GM11168 (cell line): ENCODE measurements around the gene BCAT1.
"Not testable (repeated sequence)": the region's sequence is repeated elsewhere in the genome, so short reads cannot be mapped to it uniquely, and the experiment has no call there.

Experiments
- in situ Hi-C: fragments of 300-500 bp; cut with MboI; formaldehyde crosslinking; loops from one replicate; pipeline ENCODE4 v1.12.0; 2022; ENCODE audit warnings: low sequenced_read_pairs; ENCODE audit not compliant: unreplicated experiment

Gene BCAT1

DNA sequence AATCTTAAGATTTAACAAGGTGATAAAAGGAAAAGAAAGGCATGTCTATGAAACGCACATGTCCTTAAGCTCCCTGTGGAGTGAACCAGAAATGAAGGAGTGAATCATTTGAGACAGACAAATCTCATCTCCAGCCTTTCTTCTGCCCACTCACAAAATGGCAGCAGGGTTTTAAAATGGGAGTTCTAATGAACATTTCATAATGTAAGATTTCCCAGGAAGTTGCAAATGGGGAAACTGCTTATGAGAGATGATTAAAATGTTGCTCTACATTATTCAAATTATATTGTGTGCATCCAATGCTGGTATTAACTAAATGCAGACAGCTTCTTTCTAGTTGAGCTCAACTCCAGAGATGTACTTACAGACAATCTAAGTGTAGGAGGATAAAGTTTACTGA, 76.7 kb downstream of the BCAT1 start:
- in situ Hi-C loops: no loop called here

DNA sequence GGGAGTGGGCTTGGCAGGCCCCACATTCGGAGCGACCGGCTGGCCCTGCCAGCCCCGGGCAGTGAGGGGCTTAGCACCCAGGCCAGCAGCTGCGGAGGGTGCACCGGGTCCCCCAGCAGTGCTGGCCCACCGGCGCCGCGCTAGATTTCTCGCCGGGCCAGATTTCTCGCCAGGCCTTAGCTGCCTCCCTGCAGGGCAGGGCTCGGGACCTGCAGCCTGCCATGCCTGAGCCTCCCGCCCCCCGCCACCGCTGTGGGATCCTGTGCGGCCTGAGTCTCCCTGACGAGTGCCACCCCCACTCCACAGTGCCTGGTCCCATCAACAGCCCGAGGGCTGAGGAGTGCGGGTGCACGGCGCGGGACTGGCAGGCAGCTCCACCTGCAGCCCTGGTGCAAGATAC, 82.8 kb downstream of the BCAT1 start:
- in situ Hi-C loops: not testable (repeated sequence)

DNA sequence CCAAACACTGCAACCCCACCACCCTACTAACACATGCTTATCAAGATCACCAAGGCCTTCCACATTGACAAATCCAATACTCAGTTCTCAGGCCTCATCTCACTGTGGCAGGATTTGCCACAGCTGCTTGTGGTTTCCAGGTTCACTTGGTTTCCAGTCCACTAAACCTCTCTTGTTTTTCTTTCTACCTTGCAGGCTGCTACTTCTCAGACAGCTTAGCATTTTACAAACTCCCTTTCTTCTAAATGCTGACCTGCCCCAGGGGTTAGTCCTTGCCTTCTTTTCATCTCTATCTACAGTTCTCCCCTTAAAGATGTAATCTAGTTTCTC, 84.1 kb downstream of the BCAT1 start:
- in situ Hi-C loops: no loop called here

DNA sequence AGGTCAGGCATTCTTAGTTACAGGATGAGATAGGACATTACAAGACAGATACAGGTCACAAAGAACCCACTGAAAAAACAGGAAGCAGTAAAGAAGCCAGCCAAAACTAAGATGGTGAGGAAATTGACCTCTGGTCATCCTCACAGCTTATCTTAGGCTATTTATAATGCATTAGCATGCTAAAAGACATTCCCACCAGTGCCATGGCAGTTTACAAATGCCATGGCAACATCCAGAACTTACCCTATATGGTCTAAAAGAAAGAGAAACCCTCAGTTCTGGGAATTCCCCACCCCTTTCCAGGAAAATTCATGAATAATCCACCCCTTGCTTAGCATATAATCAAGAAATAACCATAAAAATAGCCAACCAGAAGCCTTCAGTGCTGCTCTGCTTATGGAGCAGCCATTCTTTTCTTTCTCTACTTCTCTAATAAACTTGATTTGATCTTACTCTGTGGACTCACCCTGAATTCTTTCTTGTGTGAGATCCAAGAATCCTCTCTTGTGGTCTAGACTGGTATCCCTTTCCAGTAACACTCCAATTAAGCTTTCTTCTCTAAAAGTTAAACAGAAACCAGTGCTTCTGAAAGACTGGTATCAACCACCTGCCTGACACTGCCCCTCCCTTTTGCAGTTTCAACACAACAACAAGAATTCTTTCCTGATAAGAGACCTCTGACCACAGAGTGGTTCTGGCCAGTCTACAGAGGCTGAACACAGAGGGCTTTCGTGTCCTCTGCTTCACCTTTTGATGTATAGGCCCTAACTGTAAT, 86.9 kb downstream of the BCAT1 start:
- in situ Hi-C loops: no loop called here

DNA sequence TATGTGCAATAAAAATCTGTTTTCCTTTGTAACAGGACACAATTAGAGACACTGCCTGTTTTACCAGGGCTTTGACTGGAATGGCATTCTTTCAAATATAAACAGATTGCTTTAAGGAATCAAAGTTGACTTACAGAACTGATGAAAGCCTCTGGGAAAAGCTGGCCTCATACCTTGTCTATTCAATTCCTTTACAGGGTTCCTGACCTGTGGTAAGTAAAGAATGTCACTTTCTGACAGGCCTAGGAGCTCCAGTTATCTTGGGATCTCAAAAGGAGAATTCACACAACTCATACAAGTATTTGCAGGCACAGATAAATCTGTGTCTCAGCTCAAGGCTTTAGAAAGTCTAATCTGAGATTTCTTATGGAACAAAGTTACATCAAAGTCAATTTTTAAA, 88.4 kb downstream of the BCAT1 start:
- in situ Hi-C loops: no loop called here

DNA sequence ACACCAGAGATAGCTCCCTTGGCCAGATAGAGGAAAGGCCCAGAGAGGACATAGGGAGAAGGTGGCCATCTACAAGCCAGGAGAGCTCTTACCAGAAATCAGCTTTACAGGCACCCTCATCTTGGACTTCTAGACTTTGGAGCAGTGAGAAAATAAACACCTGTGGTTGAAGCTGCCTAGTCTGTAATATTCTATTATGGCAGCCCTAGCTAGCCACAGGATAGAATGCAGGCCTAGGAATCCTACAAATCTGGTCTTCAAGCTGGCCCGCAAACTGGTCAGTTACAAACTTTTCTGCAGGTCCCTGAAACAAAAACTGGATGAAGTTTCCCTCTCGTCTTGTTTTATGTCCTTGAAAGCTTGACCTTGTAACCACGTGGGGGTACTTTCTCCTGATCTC, 92.4 kb downstream of the BCAT1 start:
- in situ Hi-C loops: loop anchor here (10.0 kb wide), 1 partner anchor 98 kb away; no protein-coding TSS in a partner anchor

DNA sequence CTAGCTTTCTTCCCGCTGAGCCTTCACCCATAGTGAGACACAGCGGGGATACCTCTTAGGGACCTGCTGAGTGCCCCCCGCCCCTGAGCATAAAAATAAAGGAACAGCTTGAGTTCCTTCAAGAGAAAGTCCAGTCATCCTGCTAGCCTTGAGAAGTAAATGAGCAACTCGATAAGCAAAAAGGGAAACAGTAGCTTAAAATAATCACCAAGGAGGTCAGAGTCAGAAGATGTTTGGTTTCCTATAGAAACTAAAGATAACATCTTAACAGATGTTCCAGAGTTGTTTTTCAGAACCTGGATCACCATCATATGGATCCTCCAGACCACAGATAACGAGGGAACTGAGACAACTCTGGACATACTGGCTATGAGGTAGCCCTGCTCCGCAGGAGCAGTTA, 94.0 kb downstream of the BCAT1 start:
- in situ Hi-C loops: loop anchor here (10.0 kb wide), 1 partner anchor 100 kb away; no protein-coding TSS in a partner anchor

DNA sequence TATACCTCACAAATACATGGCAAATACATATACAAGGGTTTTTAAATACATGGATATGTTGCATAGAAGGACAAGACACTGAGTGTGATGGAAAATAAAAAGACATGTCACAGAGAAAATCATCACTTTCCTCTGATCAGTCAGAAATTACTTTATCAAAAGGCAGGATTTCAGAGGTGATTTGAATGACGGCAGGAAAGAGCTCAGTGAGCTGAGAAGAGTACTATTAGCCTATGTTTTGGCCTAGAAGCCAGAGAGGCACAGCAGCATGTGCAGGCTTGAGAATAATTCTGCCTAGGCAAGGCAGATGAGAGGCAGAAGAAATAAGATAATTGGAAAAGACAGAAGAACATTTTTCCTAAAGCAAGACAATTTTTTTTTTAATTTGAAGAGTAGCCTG, 94.9 kb downstream of the BCAT1 start:
- in situ Hi-C loops: loop anchor here (10.0 kb wide), 1 partner anchor 101 kb away; no protein-coding TSS in a partner anchor

DNA sequence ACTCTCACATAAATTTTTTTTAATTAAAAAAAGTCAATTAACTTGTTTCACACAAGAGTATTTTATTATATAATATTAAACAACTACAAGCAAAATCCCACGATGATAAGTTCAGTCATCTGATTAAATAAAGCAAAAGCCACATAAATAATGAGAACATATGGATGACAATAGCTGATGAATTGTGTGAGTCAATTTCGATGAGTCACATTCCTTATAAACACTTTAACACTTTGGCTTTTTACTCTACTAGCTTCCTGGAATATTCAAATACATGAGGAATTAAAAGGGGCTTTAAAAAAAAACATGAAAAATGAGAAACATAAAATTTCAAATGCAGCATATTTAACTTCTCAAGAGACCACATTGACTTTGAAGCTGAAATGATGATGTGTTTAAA, 95.3 kb downstream of the BCAT1 start:
- in situ Hi-C loops: loop anchor here (10.0 kb wide), 1 partner anchor 101 kb away; no protein-coding TSS in a partner anchor

DNA sequence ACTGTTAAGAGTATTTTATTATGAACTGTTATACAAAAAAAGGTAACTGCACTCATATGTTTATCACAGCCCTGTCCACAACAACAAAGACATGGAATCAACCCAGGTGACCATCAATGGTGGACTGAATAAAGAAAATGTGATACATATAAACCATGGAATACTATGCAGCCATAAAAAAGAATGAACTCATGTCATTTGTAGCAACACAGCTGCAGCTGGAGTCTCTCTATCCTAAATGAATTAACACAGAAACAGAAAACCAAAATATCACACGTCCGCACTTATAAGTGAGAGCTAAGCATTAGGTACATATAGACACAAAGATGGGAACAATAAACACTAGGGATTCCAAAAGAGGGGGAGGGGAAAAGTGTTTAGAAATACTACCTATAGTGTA, 95.8 kb downstream of the BCAT1 start:
- in situ Hi-C loops: loop anchor here (10.0 kb wide), 1 partner anchor 102 kb away; no protein-coding TSS in a partner anchor

DNA sequence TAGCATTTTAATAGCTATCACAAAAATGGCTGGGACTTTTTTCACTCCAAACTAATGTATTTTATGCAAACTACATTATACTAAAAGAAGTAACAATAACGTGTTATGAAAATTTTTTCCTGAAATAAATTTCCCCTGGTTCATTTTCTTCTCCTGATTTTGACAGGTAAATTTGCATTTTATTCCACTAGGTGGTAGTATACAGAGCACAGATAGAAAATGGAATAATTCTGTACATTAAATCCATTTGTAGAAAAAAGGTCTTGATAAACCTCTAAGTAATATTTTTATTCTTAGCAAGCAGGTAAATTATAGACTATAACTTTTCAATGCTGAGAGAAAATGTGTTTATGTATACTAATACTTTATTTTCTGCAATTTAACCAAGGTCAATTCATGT, 96.5 kb downstream of the BCAT1 start:
- in situ Hi-C loops: loop anchor here (10.0 kb wide), 1 partner anchor 102 kb away; no protein-coding TSS in a partner anchor

DNA sequence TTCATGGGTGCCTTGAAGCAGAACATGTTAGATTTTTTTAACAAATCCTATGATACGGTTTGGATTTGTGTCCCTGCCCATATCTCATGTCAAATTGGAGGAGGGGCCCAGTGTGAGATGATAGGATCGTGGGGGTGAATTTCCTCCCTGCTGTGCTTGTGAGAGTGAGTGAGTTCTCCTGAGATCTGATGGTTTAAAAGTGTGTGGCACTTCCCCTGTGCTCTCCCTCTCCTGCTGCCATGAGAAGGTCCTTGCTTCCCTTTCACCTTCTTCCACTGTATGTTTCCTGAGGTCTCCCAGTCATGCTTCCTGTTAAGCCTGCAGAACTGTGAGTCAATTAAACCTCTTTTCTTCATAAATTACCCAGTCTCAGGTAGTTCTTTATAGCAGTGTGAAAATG, 97.0 kb downstream of the BCAT1 start:
- in situ Hi-C loops: loop anchor here (10.0 kb wide), 1 partner anchor 103 kb away; no protein-coding TSS in a partner anchor

DNA sequence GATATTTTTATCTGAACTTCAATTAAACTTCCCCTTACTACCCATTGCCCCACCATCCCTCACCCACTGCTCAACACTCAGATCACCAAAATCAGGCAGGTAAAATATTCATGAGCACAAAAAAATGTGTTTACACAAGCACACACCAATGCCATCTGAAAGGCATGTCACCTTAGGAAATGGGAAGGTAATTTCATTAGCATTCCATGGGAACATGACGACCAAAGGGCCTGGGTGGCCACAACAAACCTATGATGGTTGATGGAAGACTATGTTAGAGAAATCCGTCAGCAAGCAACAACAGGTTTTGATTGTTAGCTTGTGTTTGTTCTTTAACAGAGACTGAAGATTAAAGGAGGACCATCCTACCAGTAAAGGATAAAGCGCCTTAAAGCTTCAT, 97.6 kb downstream of the BCAT1 start:
- in situ Hi-C loops: loop anchor here (10.0 kb wide), 1 partner anchor 103 kb away; no protein-coding TSS in a partner anchor

DNA sequence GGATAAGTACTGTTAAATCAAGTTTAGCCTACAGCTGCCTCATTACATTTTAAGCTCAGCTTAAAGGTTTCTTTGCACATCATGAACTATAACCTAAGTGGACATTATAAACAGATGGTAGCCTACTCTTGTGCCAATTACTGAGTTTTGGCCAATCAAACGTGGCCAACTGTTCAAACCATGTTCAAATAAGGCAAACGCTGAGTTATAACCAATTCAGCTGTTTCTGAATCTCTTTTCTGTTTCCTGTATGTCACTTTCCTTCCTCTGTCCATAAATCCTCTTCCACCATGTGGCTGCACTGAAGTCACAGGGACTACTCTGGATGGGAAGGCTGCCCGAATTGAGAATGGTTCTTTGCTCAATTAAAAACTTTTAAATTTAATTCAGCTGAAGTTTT, 98.4 kb downstream of the BCAT1 start:
- in situ Hi-C loops: loop anchor here (10.0 kb wide), 1 partner anchor 104 kb away; no protein-coding TSS in a partner anchor

DNA sequence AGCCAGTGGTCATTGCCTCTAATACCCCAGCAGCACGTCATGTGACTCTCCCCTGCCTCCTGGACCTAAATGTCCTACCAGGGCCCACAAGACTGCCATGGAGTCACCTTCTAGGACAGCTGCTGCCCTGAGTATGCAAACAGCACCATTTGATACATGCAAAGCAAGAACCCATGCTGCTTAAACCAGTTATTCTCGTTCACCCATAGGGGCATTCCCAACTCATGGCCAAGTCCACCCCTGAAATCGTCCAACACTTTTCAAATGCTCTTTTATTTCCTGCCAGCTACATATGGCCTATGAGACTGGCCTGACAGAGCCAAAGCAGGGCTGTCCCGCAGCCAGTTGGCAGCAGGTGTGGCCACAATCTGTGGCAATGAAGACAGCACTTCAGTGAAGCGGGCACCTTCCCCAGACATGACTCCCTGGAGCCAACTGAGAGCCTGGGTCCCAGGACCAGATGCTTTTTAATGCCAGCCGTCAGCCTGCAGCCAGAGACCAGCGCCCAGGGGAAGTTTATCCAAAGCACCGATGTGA, 99.9 kb downstream of the BCAT1 start:
- in situ Hi-C loops: no loop called here

DNA sequence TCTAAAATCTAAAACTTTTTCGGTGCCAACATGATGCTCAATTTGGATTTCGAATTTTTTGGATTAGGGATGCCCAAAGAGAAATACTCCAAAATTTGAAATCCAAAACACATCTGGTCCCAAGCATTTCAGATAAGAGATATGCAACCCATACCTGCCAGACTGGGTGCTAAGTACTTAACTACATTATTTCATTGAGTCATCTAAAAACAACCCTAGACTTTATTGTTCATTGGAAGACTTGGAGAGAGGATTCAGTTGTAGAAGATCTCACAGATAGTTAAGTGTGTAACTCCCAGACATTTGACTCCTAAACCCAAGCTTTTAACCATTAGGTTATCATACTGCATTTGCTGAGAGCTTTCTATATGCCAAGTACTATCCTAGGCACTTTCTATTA, 102.2 kb downstream of the BCAT1 start:
- in situ Hi-C loops: no loop called here

DNA sequence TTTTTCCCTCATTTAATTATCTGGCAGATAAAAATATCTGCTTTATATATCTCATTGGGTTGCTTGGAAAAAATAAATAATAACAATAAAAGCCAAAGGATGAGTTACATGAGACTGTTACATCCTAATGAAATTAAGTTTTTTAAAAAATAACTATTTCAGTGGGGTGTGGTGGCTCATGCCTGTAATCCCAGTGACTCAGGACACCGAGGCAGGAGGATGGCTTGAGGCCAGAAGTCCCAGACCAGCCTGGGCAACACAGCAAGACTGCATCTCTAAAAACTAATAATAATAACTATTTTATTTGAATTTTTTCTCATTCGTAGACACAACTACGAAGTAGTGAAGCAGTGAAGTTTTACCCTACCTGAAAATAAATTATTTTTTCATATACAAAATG, 103.3 kb downstream of the BCAT1 start:
- in situ Hi-C loops: no loop called here

DNA sequence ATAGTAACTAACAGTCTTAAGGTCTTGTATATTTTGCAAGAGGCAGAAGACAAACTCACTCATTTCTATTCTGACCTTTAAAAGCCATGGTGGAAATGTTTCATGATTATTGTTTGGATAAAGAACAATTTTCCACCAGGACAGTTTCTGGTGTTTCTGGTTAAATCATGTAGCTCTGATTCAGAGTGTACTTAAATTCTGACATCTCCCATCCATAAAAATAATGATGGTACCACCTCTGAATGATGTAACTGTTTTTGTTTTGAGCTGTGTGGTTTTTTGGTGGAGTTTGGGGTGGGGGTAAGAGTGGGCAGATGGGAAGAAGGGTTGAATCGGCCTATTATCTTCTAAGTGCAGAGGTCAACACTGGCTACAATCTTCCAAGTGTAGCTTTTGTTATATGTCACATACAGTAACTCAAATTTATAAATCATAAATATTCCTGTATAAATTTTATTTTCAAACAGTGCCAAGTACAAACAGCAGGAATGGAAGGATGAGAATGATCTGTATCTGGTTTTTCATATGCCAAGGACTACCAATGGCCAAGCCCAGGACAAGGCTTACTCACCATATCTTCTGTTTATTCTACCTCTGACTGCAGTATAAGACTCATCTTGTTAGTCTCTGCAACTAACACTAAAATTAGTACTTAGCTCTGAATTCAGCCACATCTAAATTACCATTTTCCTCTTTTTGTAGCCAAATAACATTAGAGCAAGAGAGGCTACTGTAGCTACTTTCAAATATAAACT, 108.7 kb downstream of the BCAT1 start:
- in situ Hi-C loops: no loop called here

DNA sequence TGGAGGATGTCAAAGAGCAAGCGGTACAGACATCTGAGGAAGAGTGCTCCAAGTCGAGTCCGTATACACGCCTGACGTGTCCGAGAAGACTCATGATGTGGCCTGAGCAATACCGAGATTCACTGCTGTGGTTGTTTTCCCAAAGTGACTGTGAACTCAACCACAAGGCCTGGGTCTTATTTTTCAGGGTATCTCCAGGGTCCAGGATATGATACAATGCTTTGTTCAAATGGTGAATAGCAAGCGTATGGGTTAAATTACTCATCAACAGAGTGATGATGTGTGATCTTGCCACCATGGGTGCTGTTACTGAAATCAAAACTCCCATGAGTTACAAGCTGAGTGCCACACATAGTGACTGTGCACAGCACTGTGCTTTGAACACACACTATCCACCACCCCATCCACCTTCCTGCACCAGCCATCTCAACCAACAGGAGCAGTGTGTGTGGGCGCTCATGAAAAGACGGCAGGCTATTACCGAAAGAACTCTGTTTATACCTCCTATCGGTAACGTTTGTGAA, 109.6 kb downstream of the BCAT1 start:
- in situ Hi-C loops: no loop called here

DNA sequence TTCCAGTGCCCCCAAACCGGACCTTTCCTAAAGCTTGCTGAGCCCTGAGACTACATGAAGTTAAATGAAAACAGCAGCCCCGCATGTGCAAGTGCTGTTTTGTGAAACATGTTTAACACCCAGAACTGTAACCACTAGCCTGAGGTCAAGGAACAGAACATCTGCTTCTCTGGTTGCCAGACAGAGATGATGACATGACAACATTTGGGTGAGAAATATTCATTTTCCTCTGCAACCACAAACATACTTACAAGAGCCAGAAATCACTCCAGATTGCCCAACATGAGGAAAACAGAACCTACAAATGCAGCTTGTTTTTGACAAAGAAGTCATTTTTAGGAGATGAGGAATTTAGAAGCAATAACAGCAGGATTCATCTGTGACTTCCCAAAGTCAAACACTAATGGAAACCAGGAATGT, 110.4 kb downstream of the BCAT1 start:
- in situ Hi-C loops: no loop called here

DNA sequence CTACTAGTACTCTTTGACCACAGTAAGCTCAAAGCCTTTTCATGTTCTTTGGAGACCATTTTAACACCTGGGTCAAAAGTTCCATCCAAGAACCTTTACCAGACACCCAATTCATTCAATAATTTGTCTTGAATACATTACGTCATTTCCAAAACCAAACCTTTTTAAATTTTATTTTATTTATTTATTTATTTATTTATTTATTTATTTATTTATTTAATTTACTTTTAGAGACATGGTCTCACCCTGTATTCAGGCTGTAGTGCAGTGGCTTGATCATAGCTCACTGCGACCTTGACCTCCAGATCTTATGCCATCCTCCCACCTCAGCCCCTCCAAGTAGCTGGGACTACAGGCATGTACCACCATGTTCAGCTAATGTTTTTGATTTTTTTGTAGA, 113.5 kb downstream of the BCAT1 start:
- in situ Hi-C loops: no loop called here
